Epidermal melanocyte (primary cell): ENCODE measurements around the gene SOHLH1.

ENCODE experiments used
- DNase-seq: peaks from one replicate; pipeline ENCODE4 v3.0.0; 2011; ENCODE audit warnings: low spot score; ENCODE audit not compliant: insufficient read length

SOHLH1 gene

DNA sequence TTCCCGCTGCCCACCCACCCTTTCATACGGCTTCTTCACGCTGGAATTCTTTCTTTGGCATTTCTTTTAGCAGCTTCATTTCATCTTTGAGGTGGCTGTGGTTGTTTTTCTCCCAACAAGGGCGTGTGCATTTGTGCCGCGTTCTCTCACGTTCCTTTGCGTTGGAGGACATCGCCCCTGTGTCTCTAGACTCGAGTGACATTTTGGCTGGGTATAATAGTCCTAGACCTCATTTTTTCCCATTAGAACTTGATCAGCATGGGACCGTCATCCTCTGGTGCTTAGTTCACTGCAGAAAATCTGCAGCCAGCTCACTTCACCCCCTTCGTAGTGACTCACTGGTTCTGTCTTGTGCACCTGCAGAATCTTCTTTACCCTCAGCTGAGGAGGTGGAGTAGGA, 32.2 kb upstream of the SOHLH1 start:
- DNase-seq, result no peak

DNA sequence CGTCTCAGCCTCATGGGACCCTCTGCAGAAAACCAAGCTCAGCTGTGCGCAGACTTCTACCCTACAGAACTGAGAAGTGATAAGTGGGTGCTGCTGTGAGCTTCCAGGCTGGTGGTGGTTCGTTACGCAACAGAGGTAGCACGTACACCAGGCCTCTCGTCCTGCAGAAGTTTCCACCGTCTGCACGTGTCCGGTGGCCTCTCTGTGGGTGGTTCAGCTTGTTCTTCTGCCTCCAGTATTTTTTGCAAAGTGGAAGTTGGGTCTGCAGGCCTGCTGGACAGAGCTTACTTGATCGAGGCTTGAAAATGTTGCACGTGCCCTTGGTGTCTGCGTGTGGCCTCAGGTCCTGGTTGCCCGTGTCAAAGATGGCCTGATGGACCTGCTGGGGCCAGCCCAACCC, 30.2 kb upstream of the SOHLH1 start:
- DNase-seq, result no peak

DNA sequence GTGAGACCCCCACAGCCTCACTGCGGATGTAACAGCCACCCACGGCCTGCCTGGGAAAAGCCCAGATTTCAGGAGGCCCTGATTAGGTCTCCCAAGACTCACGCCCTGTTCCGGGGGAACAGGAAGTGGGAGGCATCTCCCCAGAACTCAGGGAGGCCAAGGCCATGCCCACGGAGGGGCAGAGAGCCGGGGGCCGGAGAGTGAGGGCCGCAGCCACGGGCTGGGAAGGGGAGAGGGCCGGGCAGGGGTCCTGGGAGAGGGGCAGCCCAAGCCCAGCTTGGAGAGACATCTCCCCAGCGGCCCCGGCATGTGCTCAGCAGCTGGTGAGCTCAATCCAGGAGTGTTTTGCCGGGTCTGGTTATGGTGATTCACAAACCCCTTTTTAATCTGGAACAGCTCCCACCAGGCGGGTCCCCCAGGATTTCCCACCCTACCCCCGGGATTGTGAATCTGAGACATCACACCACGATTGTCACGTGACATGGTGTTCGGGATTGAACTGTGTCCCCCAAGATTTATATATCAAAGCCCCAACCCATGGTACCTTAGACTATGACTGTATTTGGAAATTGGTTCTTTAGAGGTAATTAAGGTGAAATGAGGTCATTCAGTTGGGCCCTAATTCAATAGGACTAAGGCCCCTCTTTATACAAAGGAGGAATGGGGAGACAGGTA, 29.3 kb upstream of the SOHLH1 start:
- no peak for DNase-seq

DNA sequence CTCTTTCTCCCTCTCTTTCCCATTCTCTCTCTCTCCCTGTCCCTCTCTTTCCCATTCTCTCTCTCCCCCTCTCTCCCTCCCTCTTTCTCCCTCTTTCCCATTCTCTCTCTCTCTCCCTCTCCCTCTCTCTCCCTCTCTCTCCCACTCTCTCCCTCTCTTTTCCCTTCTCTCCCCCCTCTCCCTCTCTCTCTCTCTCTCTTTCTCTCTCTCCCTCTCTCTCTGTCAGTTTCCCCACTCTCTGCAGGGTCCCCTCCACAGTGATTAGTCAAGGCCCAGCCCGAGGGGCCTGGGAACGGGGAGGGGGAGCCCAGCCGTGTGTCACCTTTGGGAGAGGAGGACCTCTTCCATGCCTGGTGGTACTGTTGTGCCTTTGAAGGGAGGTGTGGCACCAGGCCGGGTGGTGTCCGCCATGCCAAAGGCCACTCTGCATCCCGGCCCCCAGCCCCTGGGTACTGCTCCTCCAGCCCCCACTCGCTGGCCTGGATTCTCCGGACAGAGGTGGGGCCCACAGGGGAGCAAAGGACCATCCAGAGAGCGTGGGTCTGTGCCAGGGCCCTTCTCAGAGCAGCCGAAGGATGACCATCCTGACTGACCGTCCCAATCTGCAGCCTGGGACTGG, 28.1 kb upstream of the SOHLH1 start:
- no peak for DNase-seq

DNA sequence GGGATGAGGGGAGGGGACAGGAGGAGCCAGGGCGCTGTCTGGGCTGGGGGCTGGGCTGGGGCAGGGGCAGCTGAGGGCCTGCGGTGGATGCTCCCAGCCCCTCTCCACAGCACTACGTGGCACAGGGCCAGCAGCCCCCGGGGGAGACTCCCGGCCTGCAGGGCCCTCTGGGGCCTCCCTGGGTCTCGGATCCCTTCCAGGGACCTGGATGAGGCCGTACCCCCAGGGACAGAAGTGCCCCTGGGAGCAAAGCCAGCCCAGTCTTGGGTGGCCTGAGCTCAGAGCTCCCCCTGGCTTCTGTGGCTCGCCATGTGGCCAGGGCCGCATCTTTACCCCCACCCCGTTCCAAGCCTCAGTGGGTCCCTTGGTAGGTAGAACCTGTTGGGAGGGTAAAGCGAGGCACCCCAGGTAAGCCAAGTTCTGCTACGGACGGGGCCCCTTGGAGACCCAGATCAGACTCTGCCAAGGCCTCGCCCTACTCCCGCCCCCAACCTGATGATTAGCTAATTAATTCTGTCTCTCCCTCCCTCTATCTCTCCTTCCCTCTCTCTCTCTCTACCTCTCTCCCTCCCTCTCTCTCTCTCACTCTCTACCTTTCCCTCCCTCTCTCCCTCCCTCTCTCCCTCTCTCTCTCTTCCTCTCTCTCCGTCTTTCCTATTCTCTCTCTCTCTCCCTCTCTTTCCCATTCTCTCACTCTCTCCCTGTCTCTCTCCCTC, 27.0 kb upstream of the SOHLH1 start:
- DNase-seq, result no peak

DNA sequence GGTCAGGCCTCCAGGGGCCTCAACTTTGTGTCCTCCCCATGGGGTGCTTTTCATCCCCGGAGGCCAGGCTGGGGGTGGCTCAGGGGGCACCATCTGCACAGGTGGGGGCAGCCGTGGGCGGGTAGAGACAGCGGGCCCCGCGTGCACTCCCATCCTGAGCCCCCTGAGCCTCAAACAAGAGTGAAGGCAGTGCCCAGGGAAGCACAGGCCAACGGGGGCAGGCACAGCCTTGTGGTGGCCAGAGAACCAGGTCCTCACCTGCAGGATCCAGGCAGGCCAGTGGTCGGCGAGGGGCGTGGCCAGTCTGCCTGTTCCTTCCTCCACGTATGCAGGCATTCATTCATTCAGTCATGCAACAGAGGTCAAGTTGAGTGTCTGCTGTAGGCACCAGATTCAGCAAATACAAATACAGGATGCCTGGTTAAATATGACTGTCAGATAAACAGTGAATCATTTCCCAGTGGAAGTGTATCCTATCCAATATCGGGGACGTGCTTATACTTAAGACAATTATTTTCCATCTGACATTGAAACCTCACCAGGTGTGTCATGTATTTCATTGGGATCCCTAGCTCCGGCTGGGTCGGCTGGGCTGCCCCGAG, 25.0 kb upstream of the SOHLH1 start:
- no peak for DNase-seq

DNA sequence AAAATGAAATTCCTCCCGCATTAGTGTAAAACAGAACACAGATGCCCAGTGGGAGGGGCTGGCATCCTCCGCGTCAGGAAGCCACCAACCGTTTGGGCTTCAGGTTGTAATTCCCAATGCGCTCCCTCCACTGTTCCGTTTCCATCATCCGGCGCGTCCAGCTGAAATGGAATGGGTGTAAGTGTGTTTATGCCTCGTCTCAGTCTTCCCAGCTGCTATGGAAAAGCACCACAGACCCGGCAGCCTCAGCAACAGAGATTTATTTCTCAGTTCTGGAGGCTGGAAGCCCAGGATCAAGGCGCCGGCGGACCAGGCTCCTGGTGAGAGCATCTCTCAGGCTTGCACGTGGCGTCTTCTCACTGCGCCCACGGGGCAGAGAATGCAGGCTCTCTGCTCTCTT, 23.1 kb upstream of the SOHLH1 start:
- no peak for DNase-seq

DNA sequence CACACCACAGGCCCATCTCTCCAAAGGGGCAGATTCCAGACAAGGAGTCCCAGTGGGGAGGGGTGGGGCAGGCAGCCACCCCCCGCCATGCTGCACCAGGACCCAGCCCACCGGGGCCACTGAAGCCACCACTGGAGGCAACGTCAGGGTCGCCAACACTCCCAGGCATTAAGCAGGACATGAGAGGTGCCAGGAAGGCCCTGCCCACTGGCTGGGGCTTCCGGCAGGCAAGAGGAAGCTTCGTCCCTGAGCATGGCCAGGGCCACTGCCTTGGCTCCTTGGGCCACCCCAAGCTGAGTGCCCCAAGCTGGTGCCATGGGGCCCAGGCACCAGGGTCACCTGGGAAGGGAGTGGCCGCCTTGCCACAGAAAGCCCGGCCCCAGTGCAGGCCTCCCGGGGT, 20.2 kb upstream of the SOHLH1 start:
- DNase-seq, result no peak

DNA sequence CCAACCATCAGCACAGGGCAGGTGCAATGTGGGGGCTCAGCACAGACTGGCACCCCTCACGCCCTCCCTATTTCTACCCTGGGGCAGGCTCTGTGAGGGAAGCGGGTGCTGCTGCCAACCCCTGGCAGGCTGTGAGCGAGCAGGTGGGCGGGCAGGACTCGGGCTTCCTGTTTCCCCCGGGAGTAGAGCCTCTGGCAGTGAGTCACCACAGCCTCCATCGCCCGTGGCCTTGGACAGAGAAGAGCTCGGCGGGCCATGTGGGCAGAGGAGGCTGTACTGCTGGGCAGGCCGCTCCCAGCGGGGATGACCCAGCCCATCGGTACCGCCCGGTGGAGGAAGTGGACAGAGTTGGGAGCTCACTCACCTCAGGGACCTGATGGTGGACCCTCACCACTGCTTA, 19.3 kb upstream of the SOHLH1 start:
- no peak for DNase-seq

DNA sequence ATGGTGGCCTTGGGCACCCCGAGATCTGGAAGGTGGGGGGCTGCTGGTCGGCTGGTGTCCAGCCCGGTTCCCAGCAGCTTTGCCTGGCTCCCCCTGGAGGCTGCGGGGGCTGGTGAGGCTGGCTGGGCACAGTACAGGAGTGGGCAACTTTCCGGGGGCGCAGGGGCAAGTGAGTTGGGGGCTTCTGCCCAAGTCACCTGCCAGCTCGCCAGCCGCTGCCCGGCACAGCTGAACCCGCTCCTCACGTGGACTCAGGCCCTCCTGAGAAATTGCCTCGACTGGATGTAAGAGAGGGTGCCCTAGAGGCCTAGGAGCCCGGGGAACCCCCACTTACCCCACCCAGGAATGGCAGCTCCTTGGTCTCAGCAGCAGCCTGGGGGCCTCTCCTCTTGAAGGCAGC, 18.1 kb upstream of the SOHLH1 start:
- no peak for DNase-seq

DNA sequence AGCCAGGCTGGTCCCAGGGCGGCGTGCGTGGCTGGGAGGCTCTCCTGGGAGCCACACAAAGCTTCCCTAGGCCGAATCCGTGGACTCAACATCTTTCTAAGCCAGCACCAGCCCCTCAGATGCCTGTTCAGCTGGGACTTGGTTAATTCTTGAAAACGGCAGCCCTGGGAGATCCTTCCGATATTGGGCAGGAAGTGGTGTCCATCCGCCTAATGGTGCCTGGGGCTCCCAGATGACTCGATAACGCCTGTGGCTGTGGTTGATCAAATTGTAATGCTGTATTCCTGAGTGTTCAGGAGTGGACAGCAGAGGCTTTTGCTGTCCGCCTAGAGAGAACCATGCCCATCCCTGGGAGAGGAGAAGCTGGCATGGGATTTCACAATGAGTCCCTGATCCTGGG, 16.8 kb upstream of the SOHLH1 start:
- DNase-seq, result no peak

DNA sequence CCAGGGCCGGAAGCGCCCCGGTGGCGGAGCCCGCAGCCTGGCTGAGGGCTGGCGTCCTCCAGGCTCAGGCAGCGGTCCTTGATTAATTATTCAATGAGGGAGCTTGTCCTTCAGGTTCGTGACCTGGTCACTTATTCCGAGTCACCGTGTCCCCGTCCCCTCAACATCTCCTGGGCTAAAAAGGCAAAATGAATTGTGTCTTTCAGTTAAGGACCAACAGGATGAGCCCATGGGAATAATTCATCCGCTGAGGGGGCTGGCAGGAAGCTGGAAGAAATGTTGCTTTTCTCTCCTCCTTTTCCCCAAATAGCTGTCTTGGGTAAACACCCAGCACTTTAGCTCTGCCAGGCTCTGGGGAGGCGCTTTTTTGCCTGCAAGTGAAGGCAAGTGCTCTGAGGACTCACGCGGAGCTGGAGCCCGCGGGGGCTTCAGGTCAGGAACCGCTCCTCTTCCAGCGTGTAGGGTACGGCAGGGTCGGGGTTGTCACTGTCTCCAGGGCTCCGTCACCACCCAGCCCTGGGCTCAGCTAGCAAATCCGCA, 15.8 kb upstream of the SOHLH1 start:
- DNase-seq, result no peak

DNA sequence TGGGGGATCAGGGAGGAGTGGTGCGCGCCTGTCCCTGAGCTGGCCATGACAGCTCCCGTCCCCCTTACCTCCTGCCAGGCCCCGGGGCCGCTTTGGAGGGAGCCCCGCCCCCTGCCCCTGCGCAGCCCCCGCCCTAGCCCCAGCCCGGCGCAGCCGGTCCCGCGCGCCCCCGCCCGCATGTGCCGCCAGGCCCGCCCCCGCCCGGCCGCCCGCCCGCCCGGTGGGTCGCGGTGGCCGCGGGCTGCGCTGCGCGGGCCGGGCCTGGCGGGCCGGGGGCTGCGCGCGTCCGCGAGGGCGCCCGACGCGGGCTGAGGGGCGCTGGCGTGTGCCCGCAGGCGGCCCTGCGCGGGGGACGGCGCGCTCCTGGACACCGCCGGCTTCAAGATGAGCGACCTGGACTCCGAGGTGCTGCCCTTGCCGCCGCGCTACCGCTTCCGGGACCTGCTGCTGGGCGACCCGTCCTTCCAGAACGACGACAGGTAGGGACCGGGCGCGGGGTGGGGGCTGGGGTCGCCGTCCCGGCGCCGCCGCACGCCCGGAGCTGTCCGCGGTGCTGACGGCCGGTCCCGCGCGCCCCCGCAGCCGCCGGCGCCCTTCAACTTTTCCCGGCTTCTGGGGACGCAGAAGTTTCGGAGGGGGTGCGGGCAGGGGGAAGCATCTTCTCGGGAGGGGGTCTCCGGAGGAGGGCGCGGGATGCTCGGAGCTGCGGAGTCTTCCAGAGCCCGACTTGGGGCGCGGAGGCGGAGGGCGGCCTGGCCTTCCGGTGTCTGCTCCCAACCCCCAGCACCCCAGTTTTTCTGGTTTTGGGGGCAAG, 15.2 kb upstream of the SOHLH1 start:
- DNase-seq, result no peak

DNA sequence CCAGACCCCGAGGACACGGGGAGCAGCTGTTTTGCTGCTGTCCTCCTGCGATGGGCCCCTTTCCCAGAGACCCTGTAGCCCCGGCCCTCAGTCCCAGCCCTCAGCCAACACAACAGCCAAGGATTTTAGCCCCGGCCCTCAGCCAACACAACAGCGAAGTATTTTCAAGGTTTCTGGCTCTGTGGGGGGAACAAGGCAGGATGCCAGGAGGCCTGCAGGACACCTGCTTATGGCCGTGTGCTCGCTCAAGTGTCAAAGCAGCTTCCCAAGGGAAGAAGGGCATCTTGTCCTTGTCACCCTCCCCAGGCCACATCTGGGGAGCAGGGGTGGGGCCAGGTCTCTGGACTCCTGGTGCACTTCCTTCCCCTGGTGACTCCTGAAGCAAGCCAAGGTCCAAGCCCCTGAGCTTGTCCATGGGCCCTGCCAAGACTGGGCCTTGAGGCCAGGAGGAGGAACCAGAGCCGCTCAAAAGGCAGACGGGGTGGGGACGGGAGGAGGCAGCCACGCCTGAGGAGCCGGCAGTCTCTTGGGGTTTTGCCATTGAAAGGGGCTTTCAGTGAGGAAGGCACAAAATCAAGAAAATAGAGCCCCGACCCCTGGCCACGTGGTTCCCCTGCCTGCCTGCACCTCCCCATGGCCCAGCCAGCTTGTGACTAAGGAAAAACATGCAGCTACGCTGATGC, 13.5 kb upstream of the SOHLH1 start:
- no peak for DNase-seq

DNA sequence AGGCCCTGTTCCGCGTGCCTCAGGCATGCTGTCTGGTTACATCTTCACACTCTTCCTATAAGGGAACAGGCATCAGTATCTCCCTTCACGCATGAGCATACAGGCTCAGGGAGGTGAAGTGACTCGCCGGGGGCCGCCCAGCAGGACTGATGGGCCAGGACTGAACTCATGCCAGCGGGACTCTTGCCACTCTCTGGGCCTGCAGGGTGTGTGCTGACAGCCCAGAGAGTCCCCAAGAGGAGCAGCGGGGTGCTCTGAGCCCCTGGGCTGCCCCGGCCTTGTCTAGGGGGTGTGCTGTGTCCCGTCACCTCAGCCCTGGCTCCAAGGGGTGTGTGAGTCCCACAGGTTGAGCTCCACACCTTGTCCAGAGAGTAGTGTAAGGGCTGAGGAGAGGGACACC, 12.6 kb upstream of the SOHLH1 start:
- DNase-seq, result no peak

DNA sequence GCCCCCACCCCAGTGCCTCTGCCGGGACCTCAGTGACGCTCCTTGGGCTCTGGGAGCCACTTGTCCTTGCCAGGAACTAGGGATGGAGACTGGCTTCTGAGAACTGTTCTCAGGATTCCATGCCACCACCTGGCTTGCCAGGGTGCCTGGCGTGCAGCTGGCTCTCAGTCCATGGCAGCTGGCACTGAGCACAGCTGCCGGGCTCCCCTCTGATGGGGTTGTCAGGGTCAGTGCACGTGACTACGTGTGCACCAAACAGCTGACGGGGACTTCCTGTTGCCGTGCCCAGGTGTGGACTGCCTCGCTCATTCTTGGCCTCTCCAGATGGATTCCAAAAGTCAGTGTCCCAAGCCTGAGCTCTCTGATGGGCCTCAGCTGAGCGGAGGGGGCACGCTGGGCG, 12.1 kb upstream of the SOHLH1 start:
- no peak for DNase-seq

DNA sequence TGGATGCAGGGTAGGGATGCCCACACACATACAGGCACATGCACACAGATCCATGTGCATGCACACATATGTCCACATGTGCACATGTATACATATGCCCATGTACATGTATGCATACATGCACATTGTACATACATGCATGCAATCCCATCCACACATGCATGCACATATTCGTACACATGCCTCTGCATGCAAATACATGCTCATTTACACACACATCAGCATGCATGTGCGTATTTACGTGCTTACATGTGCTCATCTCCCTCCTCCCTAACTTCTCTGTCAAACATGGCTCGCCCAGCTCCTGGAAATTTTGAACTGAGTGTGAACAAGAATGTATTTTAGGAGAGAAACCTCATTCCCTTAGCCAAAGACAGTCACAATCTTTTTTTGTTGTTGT, 8.9 kb upstream of the SOHLH1 start:
- DNase-seq, result no peak

DNA sequence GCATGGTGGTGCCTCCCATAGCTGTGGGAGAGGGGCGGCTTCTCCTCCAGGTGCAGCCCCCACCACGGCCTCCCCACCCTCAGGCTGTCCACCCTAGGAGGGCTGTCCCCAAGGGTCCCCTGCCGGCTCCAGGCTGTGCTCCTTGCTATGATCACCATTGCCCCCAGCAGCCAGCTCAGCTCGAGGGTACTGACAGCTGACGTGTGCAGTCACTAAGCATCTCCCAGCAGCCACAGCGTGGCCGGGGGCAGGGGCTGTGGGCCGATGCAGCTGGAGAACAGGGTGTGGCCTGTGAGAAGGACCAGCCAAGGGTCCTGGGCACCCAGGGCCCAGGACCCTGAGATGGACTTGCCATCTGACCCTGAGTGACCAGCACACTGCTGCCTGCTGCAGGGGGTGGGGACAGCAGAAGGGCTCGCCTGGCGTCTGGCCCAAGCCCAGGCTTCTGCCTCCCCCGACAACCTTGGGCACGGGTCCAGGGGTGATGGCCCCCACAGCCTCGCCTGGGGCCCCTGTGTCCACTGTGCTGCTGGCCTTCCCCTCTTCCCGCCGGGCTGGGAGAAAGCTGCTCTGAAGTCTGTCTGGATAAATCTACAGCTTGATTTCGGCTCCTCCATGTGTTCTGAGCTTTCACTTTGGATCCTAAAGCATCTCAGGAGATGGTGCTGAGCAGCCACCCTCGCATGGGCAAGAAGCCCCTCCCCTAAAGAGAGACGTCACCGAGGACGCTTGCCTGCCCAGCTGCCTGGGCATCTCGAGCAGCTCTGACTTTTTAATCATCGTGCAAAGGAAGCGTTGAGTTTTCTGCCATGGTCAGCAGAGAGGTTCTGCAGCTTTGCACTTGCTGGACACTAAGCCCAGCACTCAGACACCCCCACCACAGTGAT, 8.2 kb upstream of the SOHLH1 start:
- DNase-seq, result no peak

DNA sequence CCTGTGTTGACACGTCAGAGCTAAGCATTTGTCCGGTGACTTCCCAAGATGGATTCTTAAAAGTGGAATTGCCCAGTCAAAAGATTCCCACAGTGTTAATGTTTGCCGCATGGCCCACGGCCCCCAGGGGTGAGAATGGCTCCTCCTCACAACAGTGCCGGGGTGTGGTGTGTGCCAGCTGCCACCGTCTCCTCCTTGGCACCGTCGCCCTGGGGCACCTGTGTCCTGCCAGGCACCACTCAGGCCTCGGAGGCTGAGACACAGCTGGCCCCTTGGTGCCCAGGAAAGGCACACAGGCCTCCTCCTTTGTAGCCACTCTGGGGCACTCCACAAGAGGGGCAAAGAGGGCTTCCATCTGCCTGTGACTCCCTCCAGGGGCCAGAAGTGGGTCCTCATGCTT, 7.0 kb upstream of the SOHLH1 start:
- DNase-seq, result no peak

DNA sequence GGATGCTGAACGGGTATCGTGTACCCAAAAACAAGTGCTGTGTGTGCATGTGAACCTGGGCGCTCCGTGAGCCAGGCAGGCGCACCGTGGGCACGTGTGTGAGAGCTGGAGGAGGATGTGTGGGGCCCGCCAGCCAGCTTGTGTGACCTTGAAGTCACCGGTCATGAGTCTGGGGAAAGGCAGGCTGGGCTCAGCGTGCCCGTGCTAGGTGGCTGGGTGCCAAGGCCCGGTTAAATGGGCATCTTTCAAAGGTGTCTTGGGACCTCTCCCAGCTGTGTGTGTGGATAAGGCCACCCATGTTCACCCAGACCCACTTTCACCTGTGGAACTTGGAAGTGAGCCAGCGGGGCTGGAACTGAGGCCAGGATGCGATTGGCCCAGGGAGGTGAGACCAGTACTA, 6.1 kb upstream of the SOHLH1 start:
- no peak for DNase-seq
